Heart left ventricle (tissue), 13 donors: ENCODE results near the gene TMEM126B.

Source experiments
- POLR2A ChIP-seq, 2 donors: fragments of 450-650 bp; IDR thresholded peaks; one replicate each; pipeline ENCODE4 v1.6.1; 2017; ENCODE audit warnings: antibody characterized with exemption in 2 of 2, mild to moderate bottlenecking in 2 of 2, moderate library complexity in 2 of 2
- TF ChIP-seq, protein P1 (sequence below), 12 donors: fragments of 200-600 bp; sonication (generic) in 4 of 12; IDR thresholded peaks; one replicate each; pipeline versions ENCODE4 v1.5.0 to v1.8.0; 2018 to 2022; ENCODE audit warnings: antibody characterized with exemption in 12 of 12, mild to moderate bottlenecking in 5 of 12
- donor health status: ischemic (EF 13 %, LVEDD 7.1; RV severe dilation, severe dysfunction).
- donor health status: DM: no; HTN: yes; CAD: no.
- donor health status: DM: no; HTN: no; CAD: no.
- donor health status: ischemic (EF 25% LVEDD 6.9; RV normal size, moderate dysfunction).
- donor health status: ischemic (EF 25% LVEDD 5.7; RV mildly dilated, moderate dysfunction).
- donor health status: ischemic (EF 35%, LVEDD 5.7; RV mildly dilated, moderate dysfunction).
- donor health status: nonischemic (EF 11% LVEDD 7.7; RV severe dilation, severe dysfunction).
- donor health status: DM: yes; HTN: yes; CAD: no.
- donor health status: PGD.
- donor health status: ischemic (EF 29% LVEDD 5.4; RV normal size, mild dysfunction).
- donor health status: nonischemic (EF 23%, LVEDD 6.1; RV moderate dilation, normal function).

DNA sequence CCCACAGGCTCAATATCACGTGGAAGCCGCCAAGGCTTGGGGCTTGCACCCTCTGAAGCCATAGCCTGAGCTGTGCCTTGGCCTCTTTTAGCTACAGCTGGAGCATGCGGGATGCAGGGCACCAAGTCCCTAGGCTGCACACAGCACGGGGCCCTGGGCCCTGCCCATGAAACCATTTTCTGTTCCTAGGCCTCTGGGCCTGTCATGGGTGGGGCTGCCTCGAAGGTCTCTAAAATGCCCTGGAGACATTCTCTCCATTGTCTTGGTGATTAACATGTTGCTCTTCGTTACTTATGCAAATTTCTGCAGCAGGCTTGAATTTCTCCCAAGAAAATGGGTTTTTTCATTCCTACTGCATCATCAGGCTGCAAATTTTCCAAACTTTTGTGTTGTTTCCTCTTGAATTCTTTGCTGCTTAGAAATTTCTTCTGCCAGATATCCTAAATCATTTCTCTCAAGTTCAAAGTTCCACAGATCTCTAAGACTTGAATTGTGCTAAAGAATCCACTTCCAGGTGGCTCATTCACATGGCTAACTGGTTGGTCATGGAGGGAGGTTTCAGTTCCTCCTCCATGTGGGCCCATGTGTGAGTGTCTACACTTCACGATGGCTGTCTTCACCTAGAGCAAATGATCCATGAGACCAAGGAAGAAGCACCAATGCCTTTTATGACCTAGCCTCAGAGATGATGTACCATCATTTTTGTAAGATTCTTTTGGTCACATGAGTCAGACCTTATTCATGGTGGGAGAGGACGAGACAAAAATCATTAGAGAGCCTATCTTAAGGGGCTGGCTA is 43.9 kb downstream of the TMEM126B start:
- TF ChIP-seq, protein P1, sequence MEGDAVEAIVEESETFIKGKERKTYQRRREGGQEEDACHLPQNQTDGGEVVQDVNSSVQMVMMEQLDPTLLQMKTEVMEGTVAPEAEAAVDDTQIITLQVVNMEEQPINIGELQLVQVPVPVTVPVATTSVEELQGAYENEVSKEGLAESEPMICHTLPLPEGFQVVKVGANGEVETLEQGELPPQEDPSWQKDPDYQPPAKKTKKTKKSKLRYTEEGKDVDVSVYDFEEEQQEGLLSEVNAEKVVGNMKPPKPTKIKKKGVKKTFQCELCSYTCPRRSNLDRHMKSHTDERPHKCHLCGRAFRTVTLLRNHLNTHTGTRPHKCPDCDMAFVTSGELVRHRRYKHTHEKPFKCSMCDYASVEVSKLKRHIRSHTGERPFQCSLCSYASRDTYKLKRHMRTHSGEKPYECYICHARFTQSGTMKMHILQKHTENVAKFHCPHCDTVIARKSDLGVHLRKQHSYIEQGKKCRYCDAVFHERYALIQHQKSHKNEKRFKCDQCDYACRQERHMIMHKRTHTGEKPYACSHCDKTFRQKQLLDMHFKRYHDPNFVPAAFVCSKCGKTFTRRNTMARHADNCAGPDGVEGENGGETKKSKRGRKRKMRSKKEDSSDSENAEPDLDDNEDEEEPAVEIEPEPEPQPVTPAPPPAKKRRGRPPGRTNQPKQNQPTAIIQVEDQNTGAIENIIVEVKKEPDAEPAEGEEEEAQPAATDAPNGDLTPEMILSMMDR (IDR thresholded peaks at IDR 0.05) = no peak
- TF ChIP-seq POLR2A (IDR thresholded peaks at IDR 0.05) = no peak
